GM18951 (cell line): Measurements from ENCODE around the gene KCNIP1.

Experiments used
- POLR2A ChIP-seq: IDR thresholded peaks from 4 replicates; pipeline ENCODE4 v1.6.1; 2011; ENCODE audit warnings: mild to moderate bottlenecking; ENCODE audit not compliant: insufficient read length, insufficient read depth; ENCODE audit errors: extremely low read depth
- in situ Hi-C: fragments of 300-500 bp; cut with MboI; formaldehyde crosslinking; loops from one replicate; pipeline ENCODE4 v1.12.0; 2022; ENCODE audit warnings: low sequenced_read_pairs, mixed read lengths, inconsistent platforms; ENCODE audit not compliant: unreplicated experiment

The KCNIP1 gene

DNA sequence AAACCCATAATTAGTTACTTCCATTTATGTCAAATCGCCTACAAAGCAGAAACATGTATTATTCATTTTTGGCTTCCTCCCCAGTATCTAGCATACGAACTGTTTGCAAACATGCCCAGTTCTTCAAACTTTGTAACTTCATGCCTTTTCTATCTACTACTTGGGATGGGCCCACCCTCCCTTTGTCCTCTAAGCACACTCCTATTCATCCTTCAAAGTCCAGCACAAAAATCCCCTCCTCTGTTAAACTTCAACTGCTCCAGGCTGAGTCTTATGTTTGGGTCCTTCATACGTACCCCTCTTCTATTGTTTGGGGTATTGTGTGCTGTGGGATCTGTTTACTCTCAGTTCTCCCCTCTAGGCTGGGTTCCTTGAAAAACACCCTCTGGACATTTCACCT lies 55.5 kb downstream of the KCNIP1 start:
- TF ChIP-seq POLR2A = no peak
- in situ Hi-C loops = no loop called here

DNA sequence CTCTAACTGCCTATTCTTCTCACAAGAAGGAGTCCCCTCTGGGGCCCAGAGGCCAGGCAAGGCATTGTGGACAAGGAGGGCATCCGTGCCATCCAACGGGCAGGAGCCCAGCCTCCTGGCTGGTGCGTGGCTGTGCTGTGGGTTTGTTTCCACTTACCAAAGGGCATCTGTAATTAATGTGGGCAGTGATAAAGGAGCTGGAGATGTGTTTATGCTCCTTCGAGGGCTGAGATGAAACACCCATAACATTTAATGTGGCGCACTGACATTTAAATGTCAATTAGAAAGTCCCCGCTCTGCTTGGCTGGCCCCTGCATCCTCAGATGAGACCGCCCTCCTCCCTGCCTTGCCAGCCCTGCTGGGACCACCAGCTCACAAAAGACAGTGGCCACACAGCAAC lies 57.1 kb downstream of the KCNIP1 start:
- TF ChIP-seq POLR2A = no peak
- in situ Hi-C loops = no loop called here

DNA sequence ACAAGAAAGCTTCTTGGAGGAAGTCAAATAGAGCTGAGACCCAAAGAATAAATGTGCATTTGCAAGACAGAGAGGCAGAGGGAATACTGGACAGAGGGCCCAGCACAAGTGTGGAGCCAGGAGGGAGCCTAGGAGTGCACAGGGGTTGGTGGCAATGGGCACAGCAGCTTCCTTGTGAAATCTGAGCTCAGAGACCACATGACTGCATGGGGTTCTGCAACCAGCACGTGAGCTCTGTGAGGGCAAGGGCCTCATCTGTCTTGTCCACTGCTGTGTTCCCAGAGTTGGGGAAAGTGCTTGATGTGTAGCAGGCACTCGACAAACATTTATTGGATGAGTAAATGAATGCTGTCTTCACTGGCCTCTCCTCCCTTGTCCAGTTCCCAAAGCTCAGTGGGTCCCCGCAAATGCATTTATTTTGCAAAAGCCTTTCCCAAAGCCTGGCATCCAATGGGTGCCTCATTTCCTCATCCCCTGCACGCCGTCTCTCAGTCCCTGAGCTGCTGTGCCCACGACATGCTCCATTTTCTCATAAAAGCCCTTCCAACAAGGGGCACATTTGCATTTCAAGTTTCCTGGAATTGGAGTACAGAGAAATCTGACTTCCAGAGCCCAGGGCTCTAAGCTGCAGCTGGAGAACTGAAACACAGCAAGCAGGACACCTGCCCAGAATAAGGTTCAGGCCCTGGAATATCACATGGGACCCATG lies 58.5 kb downstream of the KCNIP1 start:
- TF ChIP-seq POLR2A = no peak
- in situ Hi-C loops = no loop called here

DNA sequence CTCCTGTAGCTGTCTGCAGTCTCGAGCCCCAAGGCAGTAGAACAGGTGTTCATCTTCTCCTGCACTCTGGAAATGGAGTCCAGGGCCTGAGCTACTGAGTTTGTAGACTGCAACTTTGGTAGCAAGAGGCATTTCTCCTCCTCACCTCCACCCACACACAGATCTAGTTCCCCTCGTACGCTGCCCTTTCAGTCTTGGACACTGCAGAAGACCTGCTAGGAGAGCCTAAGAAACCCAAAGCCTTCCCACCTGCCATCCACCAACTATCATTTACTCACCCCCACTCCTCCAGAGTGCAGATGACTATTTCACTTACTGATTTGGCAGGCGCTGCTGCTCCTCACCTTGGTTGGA lies 59.0 kb downstream of the KCNIP1 start:
- TF ChIP-seq POLR2A = no peak

DNA sequence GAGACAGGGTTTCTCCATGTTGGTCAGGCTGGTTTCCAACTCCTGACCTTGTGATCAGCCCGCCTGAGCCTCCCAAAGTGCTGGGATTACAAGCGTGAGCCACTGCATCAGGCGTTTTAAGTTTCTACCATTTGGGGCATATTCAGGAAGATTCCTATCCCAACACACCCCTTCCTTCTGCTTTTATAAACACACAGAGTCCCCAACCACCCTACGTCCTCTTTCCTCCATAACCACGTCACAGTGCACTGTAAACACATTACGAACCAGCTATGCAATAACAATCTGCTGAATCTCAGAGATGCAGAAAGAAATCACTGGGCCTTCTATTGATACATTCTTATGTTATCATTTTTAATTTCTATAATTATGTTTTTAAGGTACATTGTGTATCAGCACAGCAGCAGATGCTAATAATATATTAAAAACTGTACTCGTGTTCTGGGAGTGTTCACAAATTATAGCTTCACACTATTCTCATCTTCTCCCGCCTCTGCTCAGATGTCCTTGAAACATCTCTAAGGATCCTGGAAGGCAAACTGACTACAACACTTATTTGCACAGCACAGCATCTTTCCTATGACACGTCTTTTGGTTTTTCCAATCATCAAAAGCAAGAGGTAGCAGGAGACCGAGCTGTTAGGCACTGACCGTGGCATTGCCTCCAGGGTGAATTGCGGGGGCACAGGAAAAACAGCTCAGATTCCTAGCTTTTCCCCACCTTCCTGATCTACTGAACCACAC lies 60.2 kb downstream of the KCNIP1 start:
- in situ Hi-C loops = no loop called here
- TF ChIP-seq POLR2A = no peak

More for the DNA sequence above, 59.0 kb downstream of the KCNIP1 start:
- in situ Hi-C loops = no loop called here

DNA sequence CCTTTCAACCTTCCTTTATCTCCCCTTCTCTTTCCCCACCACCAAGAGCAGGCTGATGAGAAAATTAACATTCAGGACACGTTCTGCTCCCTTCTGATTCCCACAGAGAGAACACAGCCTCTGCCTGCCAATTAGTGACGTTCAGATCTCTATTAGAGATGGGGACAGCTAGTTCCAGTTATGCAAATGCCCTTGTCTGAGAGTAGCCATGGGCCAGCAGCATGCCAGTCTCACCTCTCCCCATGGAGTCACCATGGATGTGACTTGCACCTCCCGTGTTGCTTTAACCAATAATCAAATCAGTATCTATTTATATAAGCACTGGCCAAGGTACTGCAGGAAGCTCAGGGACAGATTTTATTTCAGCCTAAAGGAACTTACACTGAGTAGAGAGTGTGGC lies 61.3 kb downstream of the KCNIP1 start:
- in situ Hi-C loops = no loop called here
- TF ChIP-seq POLR2A = no peak

DNA sequence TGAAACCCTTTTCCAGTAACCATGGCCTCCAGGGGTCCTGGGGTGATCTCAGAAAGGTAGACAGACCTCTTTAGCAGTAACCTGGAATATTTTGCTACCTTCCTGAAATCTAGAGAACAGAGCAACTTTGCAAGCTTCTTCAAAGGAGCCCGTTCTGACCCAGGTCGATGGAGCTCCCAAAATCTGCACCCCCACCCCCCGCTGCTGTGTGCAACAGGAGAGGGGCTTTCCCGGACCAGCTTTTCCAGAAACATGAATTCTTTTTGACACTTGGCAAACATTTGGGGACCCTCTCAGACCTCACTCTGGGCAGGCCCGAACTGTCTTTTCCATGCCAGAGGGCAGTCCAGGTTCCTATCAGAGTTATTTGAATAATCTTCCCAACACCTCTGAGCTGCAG lies 65.3 kb downstream of the KCNIP1 start:
- in situ Hi-C loops = no loop called here
- no peak for TF ChIP-seq POLR2A

DNA sequence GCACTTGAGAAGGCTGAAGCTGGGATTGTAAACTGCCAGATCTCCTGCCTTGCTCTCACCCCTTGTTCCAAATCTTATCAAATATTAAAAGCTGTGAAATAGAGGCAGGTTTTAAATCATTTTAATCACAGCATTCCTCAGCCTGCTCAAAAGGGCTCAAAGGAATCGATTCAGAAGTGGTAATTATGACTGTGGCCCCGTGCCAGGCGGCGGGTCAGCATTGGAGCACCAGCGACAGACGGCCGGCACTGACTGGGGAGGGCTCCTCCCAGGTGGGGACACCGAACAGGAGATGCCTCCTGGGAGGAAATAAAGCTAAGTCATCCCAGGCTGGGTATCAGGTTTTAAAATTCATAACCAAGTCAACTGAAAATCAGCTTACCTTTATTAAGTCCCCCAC lies 66.7 kb downstream of the KCNIP1 start:
- in situ Hi-C loops = no loop called here
- TF ChIP-seq POLR2A = no peak

DNA sequence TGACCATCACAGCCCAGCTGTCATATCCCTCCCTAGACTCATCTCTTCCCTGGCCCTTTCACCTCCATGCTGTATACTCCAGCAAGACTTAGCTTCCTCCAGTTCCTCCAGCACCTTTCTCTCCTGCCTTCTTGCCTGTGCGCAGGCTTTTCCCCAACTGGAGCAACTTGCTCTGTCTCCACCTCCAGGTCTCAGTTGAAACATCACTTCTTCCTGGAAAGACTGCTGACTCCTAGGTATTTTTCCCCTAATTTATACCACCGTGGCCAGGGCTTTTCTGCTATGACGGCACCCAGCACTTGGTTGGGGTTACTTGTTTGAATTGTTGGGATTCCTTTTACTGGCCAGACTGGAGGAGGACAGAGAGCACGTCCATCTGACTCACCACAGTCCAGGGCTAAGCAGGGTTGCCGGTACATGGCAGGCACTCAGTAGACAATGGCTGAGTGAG lies 67.5 kb downstream of the KCNIP1 start:
- no peak for TF ChIP-seq POLR2A
- in situ Hi-C loops = no loop called here

DNA sequence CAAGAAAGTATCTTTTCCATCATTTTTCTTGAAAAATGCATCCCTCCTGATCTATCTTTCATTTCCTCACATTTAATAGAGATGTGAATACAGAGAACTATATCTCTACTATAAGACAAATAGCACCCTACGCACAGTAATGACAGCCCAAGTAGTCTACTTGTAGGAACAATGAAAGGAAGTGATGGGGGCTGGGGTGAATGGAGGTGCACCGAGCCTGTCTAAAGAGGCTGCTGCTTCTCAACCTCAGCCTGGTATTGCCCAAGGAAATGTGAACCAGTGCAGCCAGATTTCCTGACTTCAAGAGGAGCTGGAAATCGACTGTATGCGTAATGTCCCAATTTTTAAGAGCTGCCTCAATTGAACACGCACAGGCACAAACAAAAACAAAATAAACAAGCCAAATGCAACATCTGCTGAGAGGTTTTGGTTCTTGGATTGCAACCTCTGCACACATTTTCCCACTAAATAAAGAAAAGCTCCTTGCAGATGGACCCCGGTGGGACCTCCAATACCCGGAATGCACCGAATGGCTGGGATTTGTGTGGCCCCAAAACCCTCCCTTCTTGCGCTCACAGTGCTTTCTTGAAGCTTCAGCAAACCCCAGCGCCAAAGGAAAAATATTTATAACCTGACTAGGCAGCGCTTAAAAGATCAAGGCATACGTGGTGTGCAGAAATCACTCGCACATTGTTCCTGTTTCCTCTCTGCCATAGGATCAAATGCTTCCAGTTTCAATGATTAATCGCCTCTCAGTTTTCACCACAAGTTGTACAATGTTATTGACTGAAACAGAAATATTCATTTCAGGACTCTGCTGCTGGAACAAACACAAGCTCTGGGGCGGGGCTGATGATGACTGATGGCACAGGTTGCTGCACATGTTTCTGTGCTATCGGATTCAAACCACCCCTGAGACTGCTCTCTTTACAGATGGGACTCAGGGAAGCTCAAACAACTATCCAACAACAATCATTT lies 68.3 kb downstream of the KCNIP1 start:
- TF ChIP-seq POLR2A = no peak
- in situ Hi-C loops = no loop called here

DNA sequence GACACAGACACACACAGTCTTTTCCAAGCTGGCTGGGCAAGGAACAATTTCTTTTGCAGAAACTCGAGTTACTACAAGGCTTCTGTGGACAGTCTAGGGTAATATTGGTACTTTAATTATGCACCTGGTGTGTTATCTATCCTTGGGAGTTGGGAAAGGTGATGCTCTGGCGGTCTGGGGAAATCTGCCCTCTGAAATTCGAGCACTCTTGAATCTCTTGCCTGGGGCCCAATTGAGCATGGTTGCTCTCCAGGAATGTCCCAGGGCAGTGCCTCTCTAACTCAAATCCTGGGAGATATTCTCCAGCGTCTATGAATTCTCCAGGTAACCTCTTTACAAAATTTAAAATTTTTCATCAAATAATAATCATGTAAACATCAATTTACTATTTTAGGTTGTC lies 69.3 kb downstream of the KCNIP1 start:
- in situ Hi-C loops = no loop called here
- TF ChIP-seq POLR2A = no peak

DNA sequence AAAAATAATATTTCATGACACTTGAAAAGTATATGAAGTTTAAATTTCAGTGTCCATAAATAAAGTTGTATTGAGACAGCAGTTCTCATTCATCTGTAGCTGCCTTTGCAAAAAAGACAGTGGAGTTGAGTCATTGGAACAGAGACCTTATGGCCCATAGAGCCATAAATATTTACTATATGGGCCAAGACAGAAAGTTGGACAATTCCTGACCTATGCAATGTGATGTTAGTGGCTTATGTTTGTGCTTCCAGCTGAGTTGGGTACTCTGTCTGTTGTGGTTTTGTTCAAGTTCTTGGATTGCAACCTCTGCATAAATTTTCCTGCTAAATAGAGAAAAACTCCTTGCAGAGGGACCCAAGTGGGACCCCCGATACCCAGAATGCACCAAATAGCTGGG lies 69.8 kb downstream of the KCNIP1 start:
- in situ Hi-C loops = no loop called here
- no peak for TF ChIP-seq POLR2A

DNA sequence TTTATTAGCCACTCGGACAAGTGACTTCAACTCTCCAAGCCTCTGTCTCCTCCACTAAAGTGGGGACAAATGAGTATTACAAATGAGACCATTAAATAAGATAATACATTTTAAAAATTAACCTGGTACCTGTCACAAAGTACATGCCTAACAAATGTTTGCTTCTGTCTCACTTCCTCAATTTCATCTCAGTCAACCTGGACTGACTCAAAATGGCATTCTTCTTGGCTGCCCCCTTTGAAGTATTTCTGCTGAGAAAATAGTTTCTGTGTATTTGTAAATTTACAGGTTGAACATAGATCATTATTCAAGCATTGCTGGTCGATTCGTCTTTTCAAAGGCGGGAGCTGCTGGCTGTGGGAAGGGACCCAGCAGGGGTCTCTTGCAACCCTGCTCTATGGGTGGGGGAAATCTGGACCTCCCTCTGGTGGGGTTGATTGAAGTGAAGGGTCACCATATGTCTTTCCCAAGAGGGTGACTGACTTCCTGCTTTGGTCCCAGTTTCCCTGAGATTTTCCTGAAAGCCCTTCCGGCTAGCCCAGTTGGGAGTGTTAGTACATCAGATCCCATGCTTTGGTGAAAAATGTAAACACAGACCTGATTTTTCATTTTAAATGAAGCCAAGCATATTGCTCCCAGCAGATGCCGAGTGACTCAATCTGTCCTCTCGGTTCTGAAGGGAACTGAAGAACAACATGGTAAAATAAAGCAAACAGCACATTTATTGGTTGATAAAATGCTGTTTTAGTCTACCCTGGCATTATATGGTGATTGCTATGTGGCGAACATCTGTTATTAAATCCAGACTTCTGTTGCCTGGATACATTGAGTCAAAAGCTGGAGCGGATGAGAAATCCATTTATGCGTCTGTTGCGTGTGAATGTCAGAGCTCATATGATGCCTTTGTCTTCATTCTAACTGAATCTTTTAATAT lies 73.0 kb downstream of the KCNIP1 start:
- in situ Hi-C loops = no loop called here
- no peak for TF ChIP-seq POLR2A

DNA sequence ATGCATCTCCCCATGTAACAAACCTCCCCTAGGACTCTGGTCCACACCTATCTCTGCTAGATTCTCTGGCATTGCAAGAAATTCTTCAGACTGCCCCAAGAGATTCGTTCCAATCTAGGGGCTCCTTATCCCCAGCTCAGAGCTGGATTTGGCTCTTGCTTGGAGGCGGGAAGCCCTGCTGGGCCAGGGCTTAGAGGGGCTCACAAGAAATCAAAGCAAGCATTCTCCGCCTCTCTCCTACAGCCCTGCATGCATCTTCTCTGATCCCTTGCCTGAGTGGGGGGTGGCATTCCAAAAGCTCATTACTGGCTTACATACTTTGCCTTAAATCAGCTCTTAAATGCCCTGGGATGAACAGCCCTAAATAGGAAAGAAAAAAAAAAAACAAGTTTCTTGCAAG lies 75.8 kb downstream of the KCNIP1 start:
- no peak for TF ChIP-seq POLR2A
- in situ Hi-C loops = no loop called here
